HepG2 (cell line): ENCODE data around the gene MCM8. TPM values are rescaled to one million over a fixed set of nuclear protein-coding genes. Genes with fewer than 3 reads are reported as not detected.

ENCODE experiments used
- AKNA ChIP-seq: sonication (generic); formaldehyde crosslinking; IDR thresholded peaks from 2 replicates; pipeline ENCODE4 v1.4.0; 2020; ENCODE audit warnings: missing genetic modification reagents, borderline replicate concordance
- ARID4A ChIP-seq: sonication (generic); formaldehyde crosslinking; IDR thresholded peaks from 2 replicates; pipeline ENCODE4 v1.5.0; 2020; ENCODE audit warnings: mild to moderate bottlenecking, missing genetic modification reagents, borderline replicate concordance
- HNF4A ChIP-seq: sonication (generic); formaldehyde crosslinking; IDR thresholded peaks from 2 replicates; pipeline ENCODE4 v1.4.0; 2020; ENCODE audit warnings: missing genetic modification reagents
- HNRNPH1 ChIP-seq: fragments of 200-400 bp; formaldehyde crosslinking; optimal IDR thresholded peaks from 2 replicates; pipeline ENCODE3; 2017; ENCODE audit warnings: mild to moderate bottlenecking, low read depth, low read length
- HOMEZ ChIP-seq: IDR thresholded peaks from 2 replicates; pipeline ENCODE4 v1.6.1; 2016; ENCODE audit warnings: low read depth
- NR2F1 ChIP-seq, 2 experiments: fragments of 450-650 bp in 1 of 2; formaldehyde crosslinking in 1 of 2; IDR thresholded peaks; 2 replicates each; pipeline versions ENCODE4 v1.5.0 to v1.6.1; 2016 to 2020; ENCODE audit warnings: mild to moderate bottlenecking in 1 of 2, missing compliant biosample characterization in 1 of 2, missing genetic modification reagents in 1 of 2, moderate library complexity in 1 of 2
- PHF8 ChIP-seq: sonication (generic); formaldehyde crosslinking; IDR thresholded peaks from 2 replicates; pipeline ENCODE4 v1.5.0; 2020; ENCODE audit warnings: missing genetic modification reagents
- POLR2AphosphoS2 ChIP-seq: IDR thresholded peaks from 2 replicates; pipeline ENCODE4 v1.6.1; 2011; ENCODE audit warnings: low read depth, low read length, improper control_type of control experiment
- ZNF260 ChIP-seq: sonication (generic); formaldehyde crosslinking; IDR thresholded peaks from 2 replicates; pipeline ENCODE4 v1.4.0; 2020; ENCODE audit warnings: missing genetic modification reagents, low read depth, mild to moderate bottlenecking, borderline replicate concordance
- ZNF383 ChIP-seq: sonication (generic); formaldehyde crosslinking; IDR thresholded peaks from 2 replicates; pipeline ENCODE4 v1.4.0; 2020; ENCODE audit warnings: missing genetic modification reagents, mild to moderate bottlenecking, borderline replicate concordance
- polyA plus RNA-seq, 8 experiments: library from polyadenylated mRNA; depleted of rRNA in 3 of 8; stranded (reverse) in 7 of 8; unstranded in 1 of 8; fragments of >200 nt; fragmentation: Illumina TruSeq in 4 of 8; extraction: Trizol in 4 of 8; gene quantifications; 2 replicates each; pipeline versions ENCODE4 v1.2.1 to v1.2.3, GENCODE V29; 2011 to 2016; ENCODE audit warnings: low read depth in 4 of 8, missing spikeins in 1 of 8, mixed read lengths in 1 of 8; ENCODE audit not compliant: insufficient read depth in 1 of 8
- total RNA-seq, 5 experiments: library from RNA; depleted of rRNA; stranded (reverse); fragments of >200 nt; fragmentation: Illumina TruSeq; extraction: Trizol; gene quantifications; 2 replicates each; pipeline ENCODE4 v1.2.3, GENCODE V29; 2016; ENCODE audit warnings: low read depth in 1 of 5
- TF ChIP-seq, protein P1 (sequence below): sonication (generic); formaldehyde crosslinking; IDR thresholded peaks from 2 replicates; pipeline ENCODE4 v1.5.1; 2020; ENCODE audit warnings: mild to moderate bottlenecking, missing genetic modification reagents, moderate library complexity

The MCM8 gene
- total and polyA plus RNA-seq, 2 of the 13 experiments (the other 11 are each of a cell fraction or from before 2014, with no cell fraction given) = 11.5 to 59.3 TPM

DNA sequence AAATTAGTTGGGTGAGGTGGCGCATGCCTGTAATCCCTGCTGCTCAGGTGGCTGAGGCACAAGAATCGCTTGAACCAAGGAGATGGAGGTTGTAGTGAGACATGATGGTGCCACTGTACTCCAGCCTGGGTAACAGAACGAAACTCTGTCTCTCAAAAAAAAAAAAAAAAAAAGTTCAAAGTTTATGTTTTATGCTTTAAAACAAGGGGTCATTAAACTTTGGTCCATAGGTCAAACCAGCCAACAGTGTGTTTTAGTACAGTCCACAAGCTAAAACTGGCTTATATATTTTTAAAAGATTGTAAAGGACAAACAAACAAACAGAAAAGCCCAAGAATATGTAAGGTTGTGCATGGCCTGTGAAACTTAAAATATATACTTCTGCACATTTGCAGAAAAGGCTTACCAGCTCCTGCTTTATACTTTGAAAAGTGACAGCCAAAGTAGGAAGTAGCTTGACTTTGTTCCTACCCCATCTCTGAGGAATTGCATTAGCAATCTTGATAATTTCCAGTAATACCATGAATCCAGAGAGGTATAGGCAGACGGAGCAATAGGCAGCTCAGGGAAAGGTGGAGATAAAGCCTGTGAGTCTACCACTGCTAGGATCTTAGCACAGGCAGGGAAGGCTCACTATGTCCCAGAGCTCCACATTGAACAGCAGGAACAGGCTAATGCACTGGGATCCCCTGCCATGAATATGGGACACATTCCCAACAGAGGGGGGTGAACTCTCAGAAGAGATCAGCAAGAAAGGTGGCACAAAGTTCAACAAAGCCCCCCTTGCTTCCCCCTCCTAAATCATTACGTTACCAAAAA lies 30.5 kb downstream of the MCM8 start (continued):
- TF ChIP-seq ZNF383 (CRISPR knock-in tag) (no peak), ARID4A (no peak), PHF8 (no peak), HOMEZ (CRISPR knock-in tag) (no peak), HNF4A (CRISPR knock-in tag) (peak; percentile 76), AKNA (no peak), NR2F1 (CRISPR knock-in tag; IDR thresholded peaks at IDR 0.05) (peak in 1 of 2 experiments; percentile 53; a peak in 2 of 4 replicates), POLR2AphosphoS2 (no peak), HNRNPH1 (no peak), ZNF260 (no peak)
- TF ChIP-seq, protein P1, sequence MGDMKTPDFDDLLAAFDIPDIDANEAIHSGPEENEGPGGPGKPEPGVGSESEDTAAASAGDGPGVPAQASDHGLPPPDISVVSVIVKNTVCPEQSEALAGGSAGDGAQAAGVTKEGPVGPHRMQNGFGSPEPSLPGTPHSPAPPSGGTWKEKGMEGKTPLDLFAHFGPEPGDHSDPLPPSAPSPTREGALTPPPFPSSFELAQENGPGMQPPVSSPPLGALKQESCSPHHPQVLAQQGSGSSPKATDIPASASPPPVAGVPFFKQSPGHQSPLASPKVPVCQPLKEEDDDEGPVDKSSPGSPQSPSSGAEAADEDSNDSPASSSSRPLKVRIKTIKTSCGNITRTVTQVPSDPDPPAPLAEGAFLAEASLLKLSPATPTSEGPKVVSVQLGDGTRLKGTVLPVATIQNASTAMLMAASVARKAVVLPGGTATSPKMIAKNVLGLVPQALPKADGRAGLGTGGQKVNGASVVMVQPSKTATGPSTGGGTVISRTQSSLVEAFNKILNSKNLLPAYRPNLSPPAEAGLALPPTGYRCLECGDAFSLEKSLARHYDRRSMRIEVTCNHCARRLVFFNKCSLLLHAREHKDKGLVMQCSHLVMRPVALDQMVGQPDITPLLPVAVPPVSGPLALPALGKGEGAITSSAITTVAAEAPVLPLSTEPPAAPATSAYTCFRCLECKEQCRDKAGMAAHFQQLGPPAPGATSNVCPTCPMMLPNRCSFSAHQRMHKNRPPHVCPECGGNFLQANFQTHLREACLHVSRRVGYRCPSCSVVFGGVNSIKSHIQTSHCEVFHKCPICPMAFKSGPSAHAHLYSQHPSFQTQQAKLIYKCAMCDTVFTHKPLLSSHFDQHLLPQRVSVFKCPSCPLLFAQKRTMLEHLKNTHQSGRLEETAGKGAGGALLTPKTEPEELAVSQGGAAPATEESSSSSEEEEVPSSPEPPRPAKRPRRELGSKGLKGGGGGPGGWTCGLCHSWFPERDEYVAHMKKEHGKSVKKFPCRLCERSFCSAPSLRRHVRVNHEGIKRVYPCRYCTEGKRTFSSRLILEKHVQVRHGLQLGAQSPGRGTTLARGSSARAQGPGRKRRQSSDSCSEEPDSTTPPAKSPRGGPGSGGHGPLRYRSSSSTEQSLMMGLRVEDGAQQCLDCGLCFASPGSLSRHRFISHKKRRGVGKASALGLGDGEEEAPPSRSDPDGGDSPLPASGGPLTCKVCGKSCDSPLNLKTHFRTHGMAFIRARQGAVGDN (CRISPR knock-in tag) = no peak
